HTERT RPE-1 (cell line): ENCODE measurements around the gene ATP1B2.
"Not testable (repeated sequence)": the region's sequence is repeated elsewhere in the genome, so short reads cannot be mapped to it uniquely, and the experiment has no call there.

Source experiments
- in situ Hi-C: fragments of 300-500 bp; cut with MboI; formaldehyde crosslinking; loops from 4 replicates; pipeline ENCODE4 v1.14.3; 2020; ENCODE audit warnings: low sequenced_read_pairs

ATP1B2 gene

DNA sequence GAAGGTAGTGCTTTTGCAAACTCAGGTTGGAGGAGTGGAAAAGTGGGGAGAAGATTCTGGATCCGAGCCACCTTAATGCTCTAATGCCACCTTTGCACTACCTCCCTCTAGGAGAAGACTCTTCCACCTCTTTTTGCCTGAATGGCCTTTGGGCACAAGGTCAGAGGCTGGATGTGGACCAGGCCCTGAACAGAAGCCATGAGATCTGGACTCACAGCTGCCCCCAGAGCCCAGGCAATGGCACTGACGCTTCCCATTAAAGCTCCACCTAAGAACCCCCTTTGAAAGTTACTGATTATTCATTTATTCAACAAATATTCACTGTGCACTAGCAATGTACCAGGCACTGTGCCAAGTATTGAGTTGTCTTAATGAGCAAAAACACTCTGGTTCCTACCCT, 17.6 kb upstream of the ATP1B2 start:
- in situ Hi-C loops: no loop called here

DNA sequence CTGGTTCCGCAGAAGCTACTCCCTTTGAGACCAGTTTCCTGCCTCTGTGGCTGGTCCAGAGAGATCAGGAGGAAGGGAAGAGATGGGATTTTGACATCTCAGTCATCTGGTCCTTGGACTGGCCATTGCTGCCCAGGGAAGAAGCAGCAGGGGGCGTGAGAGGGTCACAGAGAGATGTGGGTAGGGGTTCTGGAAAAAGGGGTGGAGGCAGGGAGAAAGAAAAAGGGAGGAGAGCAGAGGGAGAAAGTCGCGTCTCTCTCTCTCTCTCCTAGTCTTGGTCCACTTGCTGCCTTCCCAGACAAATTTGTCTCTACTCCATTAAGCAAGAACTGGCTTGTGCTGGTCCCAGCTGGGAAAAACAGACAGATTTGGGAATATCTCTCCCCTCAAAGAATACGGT, 16.3 kb upstream of the ATP1B2 start:
- in situ Hi-C loops: no loop called here

DNA sequence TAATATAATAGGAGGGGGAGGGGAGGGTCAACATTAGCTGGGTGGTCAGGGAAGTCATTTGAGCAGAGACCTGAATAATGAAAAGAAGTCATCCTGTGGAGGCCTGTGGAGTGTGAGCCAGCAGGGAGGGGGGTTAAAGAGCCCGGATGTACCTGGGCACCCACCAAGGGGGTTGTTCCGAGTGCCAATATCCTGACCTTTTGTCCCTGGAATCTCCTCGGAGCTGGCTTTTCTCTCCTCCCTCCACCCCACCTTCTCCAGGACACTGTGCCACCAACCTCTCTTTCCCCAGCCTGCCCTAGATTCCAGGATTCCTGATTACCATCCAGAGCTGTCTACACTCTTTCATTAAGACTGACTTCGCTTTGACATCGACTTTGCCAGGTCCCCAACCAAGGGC, 14.6 kb upstream of the ATP1B2 start:
- in situ Hi-C loops: no loop called here

DNA sequence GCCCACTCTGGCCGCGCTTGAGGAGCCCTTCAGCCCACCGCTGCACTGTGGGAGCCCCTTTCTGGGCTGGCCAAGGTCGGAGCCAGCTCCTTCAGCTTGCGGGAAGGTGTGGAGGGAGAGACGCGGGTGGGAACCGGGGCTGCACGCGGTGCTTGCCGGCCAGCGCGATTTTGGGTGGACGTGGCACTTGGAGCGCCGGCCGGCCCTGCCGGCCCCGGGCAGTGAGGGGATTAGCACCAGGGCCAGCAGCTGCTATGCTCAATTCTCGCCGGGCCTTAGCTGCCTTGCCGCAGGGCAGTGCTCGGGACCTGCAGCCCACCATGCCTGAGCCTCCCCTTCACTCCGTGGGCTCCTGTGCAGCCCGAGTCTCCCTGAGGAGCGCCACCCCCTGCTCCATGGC, 9.9 kb upstream of the ATP1B2 start:
- in situ Hi-C loops: no loop called here

DNA sequence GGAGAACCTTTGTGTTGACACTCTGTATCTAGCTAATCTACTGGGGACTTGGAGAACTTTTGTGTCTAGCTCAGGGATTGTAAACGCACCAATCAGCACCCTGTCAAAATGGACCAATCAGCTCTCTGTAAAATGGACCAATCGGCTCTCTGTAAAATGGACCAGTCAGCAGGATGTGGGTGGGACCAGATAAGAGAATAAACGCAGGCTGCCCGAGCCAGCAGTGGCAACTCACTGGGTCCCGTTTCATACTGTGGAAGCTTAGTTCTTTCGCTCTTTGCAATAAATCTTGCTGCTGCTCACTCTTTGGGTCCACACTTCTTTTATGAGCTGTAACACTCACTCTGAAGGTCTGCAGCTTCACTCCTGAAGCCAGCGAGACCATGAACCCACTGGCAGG, 9.1 kb upstream of the ATP1B2 start:
- in situ Hi-C loops: not testable (repeated sequence)

DNA sequence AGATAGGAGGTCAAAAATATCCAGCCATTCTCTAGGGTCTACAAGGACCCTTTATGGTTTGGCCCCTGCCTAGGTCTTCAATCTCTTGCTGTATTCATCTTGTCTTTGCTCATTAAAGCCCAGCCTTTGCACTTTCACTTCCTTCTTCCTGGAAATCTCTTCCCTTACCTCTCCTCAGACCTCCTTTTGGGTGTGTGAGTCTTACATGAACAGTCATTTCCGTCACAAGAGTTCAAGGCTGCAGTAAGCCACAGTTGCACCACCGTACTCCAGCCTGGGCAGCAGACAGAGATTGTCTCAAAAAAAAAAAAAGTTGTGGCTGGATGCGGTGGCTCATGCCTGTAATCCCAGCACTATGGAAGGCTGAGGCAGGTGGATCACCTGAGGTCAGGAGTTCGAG, 6.0 kb upstream of the ATP1B2 start:
- in situ Hi-C loops: no loop called here

DNA sequence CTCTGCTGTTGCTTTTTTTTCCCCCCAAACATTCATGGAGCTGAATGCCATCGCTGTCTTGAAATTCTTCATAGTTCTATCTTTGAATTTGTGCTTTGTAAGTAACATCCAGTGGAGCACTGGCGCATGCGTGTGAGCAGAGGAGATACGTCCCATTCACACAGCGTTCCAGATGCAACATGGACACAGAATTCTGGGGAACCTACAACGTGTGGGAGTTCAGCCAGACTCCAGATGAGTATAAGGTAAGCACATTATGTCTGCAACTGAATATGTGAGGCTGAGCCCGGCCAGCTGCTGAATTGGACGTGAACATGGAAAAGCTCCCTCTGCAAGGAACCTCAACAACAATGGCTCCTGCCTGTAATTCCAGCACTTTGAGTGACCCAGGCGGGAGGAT, 4.3 kb upstream of the ATP1B2 start:
- in situ Hi-C loops: no loop called here

DNA sequence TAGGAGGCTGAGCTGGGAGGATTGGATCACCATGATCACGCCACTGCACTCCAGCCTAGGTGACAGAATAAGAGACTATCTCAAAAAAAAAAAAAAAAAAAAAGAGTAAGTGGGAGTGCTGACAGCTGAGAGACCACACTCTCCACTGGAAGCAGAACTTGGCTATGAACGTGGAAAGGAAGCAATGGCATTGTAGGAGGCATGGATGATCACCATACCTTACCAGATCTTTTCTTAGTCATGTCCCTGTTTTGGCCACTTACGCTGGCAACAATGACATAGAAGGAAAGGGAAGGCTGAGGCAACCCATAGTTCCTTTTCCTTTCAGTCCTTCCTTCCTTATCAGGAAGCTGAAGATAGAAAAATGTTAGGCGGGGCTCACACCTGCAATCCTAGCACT, 3.7 kb upstream of the ATP1B2 start:
- in situ Hi-C loops: no loop called here

DNA sequence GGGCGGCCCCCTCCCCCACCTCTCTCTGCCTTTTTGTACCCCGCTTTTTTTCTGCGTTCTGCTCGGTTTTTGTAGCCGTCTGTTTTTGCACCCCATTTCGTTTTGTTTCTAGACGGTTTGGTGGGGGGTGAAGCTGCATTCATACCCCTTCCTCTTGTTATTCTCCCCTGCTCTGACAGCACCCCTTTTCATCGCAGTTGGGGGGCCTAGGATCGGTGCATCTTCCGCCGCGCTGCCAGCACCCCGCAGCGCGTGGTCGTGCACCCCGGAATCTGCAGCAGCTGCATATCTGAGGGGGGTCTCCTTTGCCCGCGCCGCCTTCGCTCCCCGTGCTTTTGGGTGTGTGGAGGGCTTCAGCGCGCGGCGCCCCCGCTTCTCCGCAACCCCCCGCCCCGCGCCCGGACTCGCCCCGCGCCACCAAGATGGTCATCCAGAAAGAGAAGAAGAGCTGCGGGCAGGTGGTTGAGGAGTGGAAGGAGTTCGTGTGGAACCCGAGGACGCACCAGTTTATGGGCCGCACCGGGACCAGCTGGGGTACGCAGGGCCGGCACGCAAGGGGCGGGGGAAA, 455 bp downstream of the ATP1B2 start:
- in situ Hi-C loops: no loop called here

DNA sequence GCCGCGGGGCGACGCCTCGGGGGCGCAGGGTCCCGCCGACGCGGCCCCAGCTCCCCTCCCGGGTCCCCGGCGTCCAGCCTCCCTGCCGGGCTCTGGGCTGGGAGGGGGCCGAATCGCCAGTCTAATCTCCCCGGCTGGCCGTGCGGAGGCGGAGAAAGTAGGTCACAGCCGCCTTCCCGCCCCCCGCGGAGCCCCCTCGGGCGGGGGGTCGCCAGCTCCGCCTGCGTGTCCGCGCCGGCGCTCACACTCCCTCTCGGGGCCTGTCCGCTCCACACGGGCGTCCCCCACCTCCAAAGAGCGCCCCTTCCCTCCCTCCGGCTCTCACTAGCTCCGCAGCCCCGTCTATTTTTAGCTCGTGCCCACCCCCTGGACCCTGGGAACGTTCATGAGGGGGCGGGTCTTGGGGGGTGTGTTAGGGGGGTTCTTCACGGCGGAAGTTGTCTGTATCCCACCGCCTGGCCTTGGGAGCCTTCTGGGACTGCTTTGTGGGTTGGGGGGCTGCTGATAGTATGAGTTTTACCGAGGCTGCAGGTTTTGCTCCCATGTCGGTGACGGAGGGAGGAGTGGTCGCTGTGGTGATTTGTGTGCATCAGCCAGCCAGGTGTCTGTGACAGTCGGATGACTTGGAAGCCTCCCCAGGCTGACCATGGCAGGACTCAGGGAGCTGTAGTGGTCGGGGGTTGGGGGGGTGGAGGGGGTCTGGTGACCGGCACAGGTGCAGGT, 1.1 kb downstream of the ATP1B2 start:
- in situ Hi-C loops: no loop called here

DNA sequence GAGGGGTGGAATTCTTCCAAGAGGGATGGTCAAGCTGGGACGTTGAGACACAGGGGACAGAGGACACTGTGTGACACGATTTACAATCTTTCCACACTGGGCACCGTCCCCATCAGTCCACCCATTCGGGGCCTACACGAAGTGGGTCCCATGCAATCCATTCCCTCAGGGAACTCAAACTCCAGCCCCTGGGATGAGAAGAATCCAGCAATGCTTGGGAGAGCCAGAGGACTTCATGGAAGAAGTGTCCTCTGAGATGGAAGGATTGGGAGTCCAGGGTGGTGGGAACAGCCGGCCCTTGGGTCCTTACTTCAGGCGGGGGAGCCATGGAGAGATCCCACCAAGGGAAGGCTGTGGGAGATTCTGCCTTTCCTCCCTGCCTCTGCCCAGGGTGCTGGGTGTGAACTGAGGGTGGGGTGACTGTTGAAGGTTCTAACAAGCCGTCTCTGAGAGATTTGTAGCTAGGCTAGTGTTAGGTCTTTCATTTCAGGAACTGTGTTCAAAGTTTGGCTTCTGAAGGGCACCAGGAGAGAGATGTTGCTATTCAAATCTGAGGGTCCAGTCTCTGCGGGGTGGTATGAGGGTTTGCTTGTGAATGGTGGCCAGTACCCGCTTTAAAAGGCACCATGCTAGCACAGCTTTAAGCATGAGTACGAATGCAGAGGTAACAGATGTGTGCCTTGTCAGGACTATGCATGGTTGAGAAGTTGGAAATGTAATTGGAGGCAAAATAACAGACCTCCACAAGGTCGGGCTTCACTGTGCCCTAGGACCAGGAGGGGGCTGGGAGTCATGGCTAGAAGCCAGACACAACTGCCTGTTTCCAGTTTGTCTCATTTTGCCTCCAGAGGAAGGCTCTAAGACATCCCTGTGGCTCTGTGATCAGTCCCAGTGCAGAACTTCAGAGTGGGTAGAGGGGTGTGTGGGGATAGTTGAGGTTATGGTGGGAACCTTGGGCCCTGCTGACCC, 1.9 kb downstream of the ATP1B2 start:
- in situ Hi-C loops: no loop called here

DNA sequence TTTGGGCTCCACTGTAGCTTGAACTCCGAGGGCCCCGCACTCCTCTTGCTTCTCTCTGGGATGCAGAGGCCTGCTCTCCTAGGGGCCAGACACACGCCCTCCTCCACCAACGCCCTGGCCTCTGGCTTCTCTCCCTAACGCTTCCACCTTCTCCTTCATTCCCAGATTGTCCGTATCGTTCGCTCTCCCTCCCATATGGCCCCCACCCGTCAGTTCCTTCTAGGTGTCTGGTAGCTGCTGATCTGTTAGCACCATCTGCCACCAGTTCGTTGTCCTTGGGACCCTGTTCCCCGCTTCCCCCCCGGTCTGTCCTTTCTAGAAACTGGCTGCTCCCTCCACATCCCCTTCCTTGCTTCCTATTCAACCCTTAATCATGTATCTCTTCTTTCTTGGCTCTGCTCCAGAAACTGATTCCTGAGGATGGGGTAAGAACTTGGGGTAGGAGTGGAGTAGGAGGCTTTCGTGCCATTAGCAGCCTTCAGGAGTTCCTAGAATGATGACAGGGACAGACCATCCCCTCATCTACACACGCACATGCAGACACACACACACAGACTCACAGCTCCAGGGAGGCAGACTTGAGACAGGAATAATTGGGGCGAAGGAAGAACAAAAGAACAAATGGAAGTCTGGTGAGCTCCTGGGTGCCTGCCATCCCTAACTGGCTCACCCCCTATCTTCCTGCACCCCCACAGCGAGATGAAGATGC, 4.3 kb downstream of the ATP1B2 start:
- in situ Hi-C loops: no loop called here

DNA sequence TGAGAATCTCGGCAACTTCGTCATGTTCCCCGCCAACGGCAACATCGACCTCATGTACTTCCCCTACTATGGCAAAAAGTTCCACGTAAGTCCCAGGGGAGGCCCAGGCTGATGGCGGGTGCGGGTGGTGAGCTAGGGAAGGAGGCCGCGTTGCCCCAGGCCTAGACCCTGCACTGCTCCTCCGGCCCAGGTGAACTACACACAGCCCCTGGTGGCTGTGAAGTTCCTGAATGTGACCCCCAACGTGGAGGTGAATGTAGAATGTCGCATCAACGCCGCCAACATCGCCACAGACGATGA, 4.8 kb downstream of the ATP1B2 start:
- in situ Hi-C loops: no loop called here

DNA sequence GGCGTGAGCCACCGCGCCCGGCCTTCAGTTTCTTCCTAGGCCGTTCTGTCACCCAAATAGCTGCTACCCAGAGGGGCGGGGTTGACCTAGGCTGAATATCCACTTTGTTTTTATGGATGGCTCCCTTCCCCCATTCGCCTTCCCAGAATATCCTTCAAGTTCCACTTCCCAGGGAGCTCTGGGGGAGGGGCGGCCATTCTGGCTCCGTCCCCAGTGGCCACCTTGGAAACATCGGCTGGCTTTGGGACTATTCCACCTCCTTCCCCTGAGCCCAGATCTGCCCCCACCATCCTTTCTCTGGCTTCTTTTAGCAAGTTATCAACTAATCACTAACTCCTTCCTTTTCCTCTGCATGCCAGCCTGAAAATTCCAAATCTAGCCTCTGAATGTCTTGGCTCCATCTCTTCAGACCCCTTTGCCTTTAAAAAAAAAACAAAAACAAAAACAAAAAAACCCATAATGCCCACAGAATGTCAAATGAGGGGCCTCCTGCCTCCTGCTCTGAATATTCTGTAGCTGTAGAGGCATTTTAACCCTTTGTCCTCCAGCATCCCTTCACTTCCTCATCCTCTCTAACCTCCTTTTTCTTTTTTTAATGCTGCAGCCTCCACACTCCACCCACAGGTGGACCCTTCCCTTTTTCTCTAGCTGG, 6.4 kb downstream of the ATP1B2 start:
- in situ Hi-C loops: no loop called here

DNA sequence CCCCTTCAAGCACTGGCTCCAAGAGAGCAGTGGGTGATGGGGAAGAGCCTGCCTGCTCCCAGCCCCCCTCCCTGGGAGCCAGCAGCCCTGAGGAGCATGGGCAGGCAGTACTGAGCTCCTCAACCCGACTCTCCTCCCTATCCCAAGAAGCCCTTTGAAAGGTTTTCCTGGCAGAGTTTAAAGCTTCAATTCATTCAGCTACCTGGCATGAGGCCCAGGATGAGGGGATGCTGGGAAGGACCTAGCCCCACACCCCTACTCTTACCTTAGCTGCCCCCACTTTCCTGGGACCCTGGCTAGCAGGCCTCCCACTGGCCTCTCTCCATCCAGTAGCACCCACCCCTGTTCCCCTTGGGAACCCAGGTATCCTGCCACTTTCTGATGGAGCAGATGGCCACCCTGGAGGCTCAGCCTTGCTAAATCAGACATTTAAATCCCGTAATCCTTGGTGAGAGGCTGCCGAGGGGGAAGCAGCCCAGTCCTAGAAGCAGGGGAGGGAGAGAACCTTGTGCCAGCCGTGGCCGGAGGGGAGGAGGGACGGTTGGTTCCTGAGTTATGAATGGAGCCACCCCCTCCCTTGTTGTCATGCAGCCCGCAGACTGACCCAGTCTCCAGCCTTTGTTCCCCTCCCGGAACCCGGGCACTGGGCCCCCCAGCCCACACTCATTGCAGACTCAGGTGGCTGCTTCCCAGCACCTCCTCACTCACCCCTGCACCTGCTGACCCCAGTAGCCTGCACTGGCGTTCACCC, 17.1 kb downstream of the ATP1B2 start:
- in situ Hi-C loops: no loop called here

DNA sequence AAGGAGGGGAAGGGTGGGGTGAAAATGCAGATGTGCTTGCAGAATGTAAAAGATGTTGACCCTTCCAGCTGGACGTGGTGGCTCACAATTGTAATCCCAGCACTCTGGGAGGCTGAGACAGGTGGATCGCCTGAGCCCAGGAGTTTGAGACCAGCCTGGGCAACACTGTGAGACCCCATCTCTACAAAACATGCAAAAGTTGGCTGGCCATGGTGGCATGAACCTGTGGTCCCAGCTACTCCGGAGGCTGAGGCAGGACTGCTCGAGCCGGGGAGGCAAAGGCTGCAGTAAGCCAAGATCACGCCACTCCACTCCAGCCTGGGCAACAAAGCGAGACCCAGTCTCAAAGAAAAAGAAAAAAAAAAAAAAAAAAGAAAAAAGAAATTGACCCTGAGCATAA, 17.8 kb downstream of the ATP1B2 start:
- in situ Hi-C loops: no loop called here

DNA sequence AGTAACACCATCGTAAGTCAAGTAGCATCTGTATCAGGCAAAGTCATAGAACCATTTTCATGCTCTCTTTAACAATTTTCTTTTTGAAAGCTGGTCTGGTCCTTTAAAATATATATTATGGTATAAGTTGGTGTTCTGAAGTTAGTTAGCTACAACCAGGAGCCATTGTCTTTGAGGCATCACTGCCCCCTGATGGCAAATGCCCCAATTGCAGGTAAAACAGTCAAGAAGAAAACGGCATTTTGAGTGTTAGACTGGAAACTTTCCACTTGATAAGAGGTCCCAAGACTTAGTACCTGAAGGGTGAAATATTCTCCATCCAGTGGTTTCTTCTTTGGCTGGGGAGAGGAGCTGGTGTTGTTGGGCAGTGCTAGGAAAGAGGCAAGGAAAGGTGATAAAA, 22.5 kb downstream of the ATP1B2 start:
- in situ Hi-C loops: no loop called here

DNA sequence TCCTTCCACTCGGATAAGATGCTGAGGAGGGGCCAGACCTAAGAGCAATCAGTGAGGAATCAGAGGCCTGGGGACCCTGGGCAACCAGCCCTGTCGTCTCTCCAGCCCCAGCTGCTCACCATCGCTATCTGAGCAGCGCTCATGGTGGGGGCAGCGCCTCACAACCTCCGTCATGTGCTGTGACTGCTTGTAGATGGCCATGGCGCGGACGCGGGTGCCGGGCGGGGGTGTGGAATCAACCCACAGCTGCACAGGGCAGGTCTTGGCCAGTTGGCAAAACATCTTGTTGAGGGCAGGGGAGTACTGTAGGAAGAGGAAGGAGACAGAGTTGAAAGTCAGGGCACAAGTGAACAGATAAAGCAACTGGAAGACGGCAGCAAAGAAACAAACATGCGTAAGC, 24.2 kb downstream of the ATP1B2 start:
- in situ Hi-C loops: no loop called here

DNA sequence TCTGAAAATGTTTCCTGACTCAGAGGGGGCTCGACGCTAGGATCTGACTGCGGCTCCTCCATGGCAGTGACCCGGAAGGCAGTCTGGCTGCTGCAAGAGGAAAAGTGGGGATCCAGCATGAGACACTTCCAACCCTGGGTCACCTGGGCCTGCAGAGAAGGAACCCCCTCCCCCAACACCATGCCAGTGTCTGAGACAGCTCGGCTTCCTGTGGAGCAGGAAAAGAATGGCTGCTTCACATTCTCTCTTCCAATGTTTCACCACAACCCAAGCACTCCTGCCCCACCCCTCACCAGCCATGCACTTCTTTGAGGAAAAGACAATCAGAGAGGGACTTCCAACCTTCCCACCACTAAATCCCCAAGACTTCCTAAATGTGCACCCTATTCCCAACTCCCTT, 25.8 kb downstream of the ATP1B2 start:
- in situ Hi-C loops: no loop called here

DNA sequence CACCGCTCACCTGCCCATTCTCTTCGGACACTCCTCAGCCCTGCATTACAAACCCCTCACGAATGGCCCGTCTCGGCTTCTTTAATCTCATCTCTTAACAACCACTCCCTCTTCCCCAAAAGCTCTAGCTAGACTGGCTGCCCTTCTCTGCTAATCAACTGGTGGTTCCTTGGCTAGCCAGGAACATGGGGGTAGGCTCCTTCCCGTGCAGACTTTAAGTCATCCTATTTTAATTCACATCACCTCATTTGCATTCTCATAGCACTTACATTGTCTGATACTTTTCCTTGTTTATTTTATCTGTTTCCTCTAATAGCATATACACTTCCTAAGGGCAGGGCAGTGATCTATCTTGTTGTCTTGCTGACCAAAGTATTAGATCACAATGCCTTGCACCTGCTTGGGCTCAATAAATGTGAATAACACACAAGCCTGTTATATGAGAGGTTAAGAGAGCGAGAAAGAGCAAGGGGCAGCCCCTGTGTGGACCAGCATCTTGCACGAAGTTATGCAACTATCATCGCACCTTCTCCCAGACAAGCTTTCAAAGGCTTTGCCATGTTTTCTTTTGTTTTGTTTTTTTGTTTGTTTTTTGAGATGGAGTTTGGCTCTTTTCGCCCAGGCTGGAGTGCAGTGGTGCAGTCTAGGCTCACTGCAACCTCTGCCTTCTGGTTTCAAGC, 26.8 kb downstream of the ATP1B2 start:
- in situ Hi-C loops: no loop called here
